GM12878 (cell line): ENCODE data around the gene BPGM.

Experiments
- ATF3 ChIP-seq: IDR thresholded peaks from 2 replicates; pipeline ENCODE4 v1.6.1; 2011; ENCODE audit warnings: low read depth, mild to moderate bottlenecking, low read length, moderate library complexity, borderline replicate concordance; ENCODE audit errors: extremely low read depth
- CTCF ChIP-seq, 3 experiments: IDR thresholded peaks in 2 of 3; conservative IDR thresholded peaks in 1 of 3; 2 replicates each; pipeline ENCODE4 v1.5.1; 2011; ENCODE audit warnings: low read depth in 3 of 3, low read length in 3 of 3, mild to moderate bottlenecking in 3 of 3, control low read depth in 2 of 3, moderate library complexity in 2 of 3, inconsistent platforms in 1 of 3, mixed read lengths in 1 of 3; ENCODE audit not compliant: control insufficient read depth in 2 of 3, insufficient read depth in 1 of 3; ENCODE audit errors: extremely low read depth in 1 of 3
- MAX ChIP-seq: IDR thresholded peaks from 2 replicates; pipeline ENCODE4 v1.6.1; 2012; ENCODE audit warnings: low read depth, low read length, improper control_type of control experiment
- POLR2A ChIP-seq: IDR thresholded peaks from 2 replicates; pipeline ENCODE4 v1.6.1; 2011; ENCODE audit warnings: low read depth, mild to moderate bottlenecking, low read length
- PRDM15 ChIP-seq: fragments of 450-650 bp; formaldehyde crosslinking; IDR thresholded peaks from 2 replicates; pipeline ENCODE4 v1.4.0; 2020; ENCODE audit warnings: mild to moderate bottlenecking, moderate library complexity
- RAD21 ChIP-seq: IDR thresholded peaks from 2 replicates; pipeline ENCODE4 v1.6.1; 2011; ENCODE audit warnings: mild to moderate bottlenecking, low read depth, low read length, moderate library complexity; ENCODE audit not compliant: insufficient read depth
- STAT3 ChIP-seq: IDR thresholded peaks from 2 replicates; pipeline ENCODE4 v1.6.1; 2011; ENCODE audit warnings: low read depth, low read length, improper control_type of control experiment
- YY1 ChIP-seq: IDR thresholded peaks from 2 replicates; pipeline ENCODE4 v1.6.1; 2011; ENCODE audit warnings: low read depth, mild to moderate bottlenecking, low read length

- TF ChIP-seq CTCF (IDR thresholded peaks at IDR 0.05 in 2 of 3, conservative IDR thresholded peaks at IDR 0.05 in 1 of 3; ENCODE audit: control insufficient read depth in 2 of 3, extremely low read depth in 1 of 3, insufficient read depth in 1 of 3, low read depth in 3 of 3, low read length in 3 of 3) (no peak), PRDM15 (CRISPR knock-in tag) (no peak), STAT3 (no peak), ATF3 (no peak), YY1 (no peak), POLR2A (no peak), MAX (no peak), RAD21 (no peak)
Observed at GRCh38 chr7:134685250-134685649, 38.6 kb downstream of the BPGM start.
